ENCODE results near the gene PBX1. TPM values are rescaled to one million over a fixed set of nuclear protein-coding genes. Genes with fewer than 3 reads are reported as not detected.

The PBX1 gene
- total RNA-seq, 1 donor from 2014 or later: 29.7 TPM

GRCh38 chr1:164622068-164622845, 63.3 kb downstream of the PBX1 start:
- no peak for TF ChIP-seq CTCF (IDR thresholded peaks at IDR 0.05)
- H3K9me3 Mint-ChIP-seq (ENCODE audit: unreplicated experiment): no peaks in the 10 kb centered on the region
- H3K36me3 Mint-ChIP-seq (ENCODE audit: unreplicated experiment): peaks cover under 1% of the 10 kb centered on the region
- no peak overlapping the region for H3K4me3 Mint-ChIP-seq (ENCODE audit: unreplicated experiment)
- no peak for DNase-seq (ENCODE audit: extremely low spot score, unreplicated experiment)
- H3K27me3 Mint-ChIP-seq (ENCODE audit: unreplicated experiment): no peaks in the 10 kb centered on the region
- no peak overlapping the region for H3K27ac Mint-ChIP-seq (ENCODE audit: unreplicated experiment)
- peaks cover 6% of the 10 kb centered on the region for H3K4me1 Mint-ChIP-seq (ENCODE audit: unreplicated experiment)

GRCh38 chr1:164623805-164624204, 64.8 kb downstream of the PBX1 start:
- Mint-ChIP-seq H3K36me3 (ENCODE audit: unreplicated experiment) (peaks cover 3% of the 10 kb centered on the region), H3K9me3 (ENCODE audit: unreplicated experiment) (no peaks in the 10 kb centered on the region), H3K27me3 (ENCODE audit: unreplicated experiment) (no peaks in the 10 kb centered on the region), H3K4me1 (ENCODE audit: unreplicated experiment) (peaks cover 6% of the 10 kb centered on the region), H3K4me3 (ENCODE audit: unreplicated experiment) (no peak overlapping the region), H3K27ac (ENCODE audit: unreplicated experiment) (no peak overlapping the region)
- no peak for TF ChIP-seq CTCF (IDR thresholded peaks at IDR 0.05)
- no peak for DNase-seq (ENCODE audit: extremely low spot score, unreplicated experiment)

- peaks cover 3% of the 10 kb centered on the region for H3K36me3 Mint-ChIP-seq (ENCODE audit: unreplicated experiment)
- no peak overlapping the region for H3K4me3 Mint-ChIP-seq (ENCODE audit: unreplicated experiment)
- no peak for DNase-seq (ENCODE audit: extremely low spot score, unreplicated experiment)
- no peak for TF ChIP-seq CTCF (IDR thresholded peaks at IDR 0.05)
- H3K27ac Mint-ChIP-seq (ENCODE audit: unreplicated experiment): no peak overlapping the region
- peaks cover 6% of the 10 kb centered on the region for H3K4me1 Mint-ChIP-seq (ENCODE audit: unreplicated experiment)
- no peaks in the 10 kb centered on the region for H3K27me3 Mint-ChIP-seq (ENCODE audit: unreplicated experiment)
- H3K9me3 Mint-ChIP-seq (ENCODE audit: unreplicated experiment): no peaks in the 10 kb centered on the region
Measured at GRCh38 chr1:164624400-164624799, 65.4 kb downstream of the PBX1 start.

GRCh38 chr1:164625004-164625617, 66.1 kb downstream of the PBX1 start:
- no peak for DNase-seq (ENCODE audit: extremely low spot score, unreplicated experiment)
- Mint-ChIP-seq H3K4me1 (ENCODE audit: unreplicated experiment) (peaks cover 5% of the 10 kb centered on the region), H3K27me3 (ENCODE audit: unreplicated experiment) (no peaks in the 10 kb centered on the region), H3K9me3 (ENCODE audit: unreplicated experiment) (no peaks in the 10 kb centered on the region), H3K27ac (ENCODE audit: unreplicated experiment) (no peak overlapping the region), H3K36me3 (ENCODE audit: unreplicated experiment) (peaks cover 3% of the 10 kb centered on the region), H3K4me3 (ENCODE audit: unreplicated experiment) (no peak overlapping the region)
- TF ChIP-seq CTCF (IDR thresholded peaks at IDR 0.05): peak; percentile 41

- no peak for DNase-seq (ENCODE audit: extremely low spot score, unreplicated experiment)
- no peaks in the 10 kb centered on the region for H3K9me3 Mint-ChIP-seq (ENCODE audit: unreplicated experiment)
- H3K27ac Mint-ChIP-seq (ENCODE audit: unreplicated experiment): no peak overlapping the region
- no peak for TF ChIP-seq CTCF (IDR thresholded peaks at IDR 0.05)
- peaks cover 5% of the 10 kb centered on the region for H3K4me1 Mint-ChIP-seq (ENCODE audit: unreplicated experiment)
- H3K4me3 Mint-ChIP-seq (ENCODE audit: unreplicated experiment): no peak overlapping the region
- peaks cover 3% of the 10 kb centered on the region for H3K36me3 Mint-ChIP-seq (ENCODE audit: unreplicated experiment)
- no peaks in the 10 kb centered on the region for H3K27me3 Mint-ChIP-seq (ENCODE audit: unreplicated experiment)
Measured at GRCh38 chr1:164628772-164629171, 69.8 kb downstream of the PBX1 start.

Measured in osteocyte (in vitro differentiated cells).